ENCODE measurements around the gene MYO5B. TPM values are rescaled to one million over a fixed set of nuclear protein-coding genes. Genes with fewer than 3 reads are reported as not detected.

MYO5B gene
- total RNA-seq, 2 experiments from 2014 or later: 0.18 to 0.23 TPM

GRCh38 chr18:49907346-49907929, 287.5 kb downstream of the MYO5B start:
- intact Hi-C loops (cut with DNase I, micrococcal nuclease): no loop called here
- no peak overlapping the region for H3K27ac Mint-ChIP-seq
- POLR2A ChIA-PET: no interaction called here
- H3K4me1 Mint-ChIP-seq: peaks cover 4% of the 10 kb centered on the region
- CTCF ChIA-PET: interaction anchor here (0.6 kb wide), 1 partner anchor 46 kb away, joined by 3 read pairs; no protein-coding TSS in a partner anchor
- no peaks in the 10 kb centered on the region for H3K9me3 Mint-ChIP-seq (ENCODE audit: low read depth)
- no peaks in the 10 kb centered on the region for H3K36me3 Mint-ChIP-seq (ENCODE audit: low read depth)
- H3K4me3 Mint-ChIP-seq: no peak overlapping the region
- no peak for DNase-seq
- no peak for ATAC-seq
- peaks cover 3% of the 10 kb centered on the region for H3K27me3 Mint-ChIP-seq

GRCh38 chr18:49905771-49906170, 289.2 kb downstream of the MYO5B start:
- no peak overlapping the region for H3K27ac Mint-ChIP-seq
- H3K9me3 Mint-ChIP-seq (ENCODE audit: low read depth): no peaks in the 10 kb centered on the region
- no peak overlapping the region for H3K4me3 Mint-ChIP-seq
- ChIA-PET CTCF (interaction anchor here (0.7 kb wide), 1 partner anchor 77 kb away, joined by 3 read pairs; no protein-coding TSS in a partner anchor), POLR2A (no interaction called here)
- intact Hi-C loops (cut with DNase I, micrococcal nuclease): no loop called here
- DNase-seq (no peak), ATAC-seq (no peak)
- H3K36me3 Mint-ChIP-seq (ENCODE audit: low read depth): no peaks in the 10 kb centered on the region
- H3K27me3 Mint-ChIP-seq: peaks cover 3% of the 10 kb centered on the region
- peaks cover 4% of the 10 kb centered on the region for H3K4me1 Mint-ChIP-seq

DNA sequence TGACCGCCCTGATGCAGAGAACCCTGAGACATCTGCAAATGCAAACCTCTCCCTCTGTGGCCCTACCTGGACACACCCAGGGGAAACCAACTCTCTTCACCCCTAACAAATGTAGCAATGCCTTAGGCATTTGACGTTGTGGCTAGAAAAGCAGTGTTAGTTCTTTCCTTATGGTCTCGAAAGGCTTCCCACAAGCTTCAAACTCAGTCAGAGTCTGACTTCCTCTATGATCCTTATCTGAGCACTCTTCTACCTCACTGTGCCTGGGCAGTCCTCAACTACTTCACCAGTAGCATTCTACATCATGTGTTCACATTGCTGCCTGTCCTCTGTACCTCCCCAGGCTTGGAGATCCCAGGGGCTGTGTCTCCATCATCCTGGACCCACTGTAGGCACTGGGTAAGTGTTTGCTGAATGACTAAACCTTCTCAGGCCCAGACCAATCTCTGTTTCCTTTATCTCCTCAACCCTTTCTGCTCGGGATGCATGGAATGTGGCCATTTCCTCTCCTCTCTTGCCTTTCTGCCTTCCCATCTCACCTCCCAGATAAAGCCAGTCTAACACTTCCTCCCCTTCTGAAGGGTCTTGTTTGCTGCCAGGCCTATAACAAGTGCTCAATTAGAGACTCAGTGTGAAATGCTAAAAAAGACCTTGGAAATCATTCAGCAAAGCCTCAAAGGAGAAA, 289.9 kb downstream of the MYO5B start:
- Mint-ChIP-seq H3K27ac (no peak overlapping the region), H3K27me3 (peaks cover 3% of the 10 kb centered on the region), H3K4me3 (no peak overlapping the region), H3K4me1 (peaks cover 4% of the 10 kb centered on the region), H3K36me3 (ENCODE audit: low read depth) (no peaks in the 10 kb centered on the region), H3K9me3 (ENCODE audit: low read depth) (no peaks in the 10 kb centered on the region)
- no peak for ATAC-seq
- POLR2A ChIA-PET: no interaction called here
- CTCF ChIA-PET: no interaction called here
- DNase-seq: no peak
- intact Hi-C loops (cut with DNase I, micrococcal nuclease): no loop called here

- intact Hi-C loops (cut with DNase I, micrococcal nuclease): no loop called here
- Mint-ChIP-seq H3K9me3 (ENCODE audit: low read depth) (no peaks in the 10 kb centered on the region), H3K36me3 (ENCODE audit: low read depth) (no peaks in the 10 kb centered on the region), H3K4me3 (no peak overlapping the region), H3K27ac (no peak overlapping the region), H3K27me3 (peaks cover 3% of the 10 kb centered on the region), H3K4me1 (peaks cover 4% of the 10 kb centered on the region)
- ChIA-PET CTCF (interaction anchor here (0.9 kb wide), 1 partner anchor 387 kb away, joined by 3 read pairs; no protein-coding TSS in a partner anchor), POLR2A (interaction anchor here (0.6 kb wide), 1 partner anchor 283 kb away, joined by 3 read pairs; no protein-coding TSS in a partner anchor)
- no peak for ATAC-seq
- no peak for DNase-seq
Observed at GRCh38 chr18:49901862-49902340, 293.0 kb downstream of the MYO5B start.

- intact Hi-C loops (cut with DNase I, micrococcal nuclease): no loop called here
Observed at GRCh38 chr18:49899657-49900330, 295.2 kb downstream of the MYO5B start.

DNA sequence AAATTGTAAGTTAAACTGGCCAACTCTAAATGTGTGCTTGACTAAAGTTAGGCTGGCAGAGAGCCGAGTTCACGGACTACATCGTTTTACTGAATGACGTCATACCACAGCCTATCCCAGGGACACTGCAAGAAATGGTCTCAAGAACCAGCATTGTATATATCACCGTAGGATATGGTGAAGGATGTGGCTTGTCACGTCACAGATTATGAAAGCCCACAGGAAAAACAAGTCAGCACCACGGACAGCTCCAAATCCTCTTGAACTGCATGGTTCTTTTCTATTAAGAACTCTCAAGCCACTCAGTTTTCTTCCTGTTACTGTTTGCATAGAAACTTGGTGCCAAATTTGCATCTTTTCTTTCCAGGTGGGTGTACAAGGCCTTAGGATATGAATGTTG, 296.5 kb downstream of the MYO5B start:
- peak; percentile 47 for ATAC-seq
- Mint-ChIP-seq H3K27me3 (peaks cover 3% of the 10 kb centered on the region), H3K9me3 (ENCODE audit: low read depth) (no peaks in the 10 kb centered on the region), H3K27ac (no peak overlapping the region), H3K36me3 (ENCODE audit: low read depth) (no peaks in the 10 kb centered on the region), H3K4me1 (no peaks in the 10 kb centered on the region), H3K4me3 (no peak overlapping the region)
- intact Hi-C loops (cut with DNase I, micrococcal nuclease): no loop called here
- ChIA-PET POLR2A (no interaction called here), CTCF (interaction anchor here (0.7 kb wide), 1 partner anchor 40 kb away, joined by 3 read pairs; no protein-coding TSS in a partner anchor)
- peak; percentile 82 for DNase-seq

More at GRCh38 chr18:49899657-49900330, 295.2 kb downstream of the MYO5B start:
- Mint-ChIP-seq H3K4me3 (no peak overlapping the region), H3K4me1 (no peaks in the 10 kb centered on the region), H3K27ac (no peak overlapping the region), H3K36me3 (ENCODE audit: low read depth) (no peaks in the 10 kb centered on the region), H3K27me3 (peaks cover 3% of the 10 kb centered on the region), H3K9me3 (ENCODE audit: low read depth) (no peaks in the 10 kb centered on the region)
- no peak for DNase-seq
- POLR2A ChIA-PET: no interaction called here
- CTCF ChIA-PET: interaction anchor here (0.6 kb wide), 1 partner anchor 458 kb away, joined by 4 read pairs; no protein-coding TSS in a partner anchor
- no peak for ATAC-seq

DNA sequence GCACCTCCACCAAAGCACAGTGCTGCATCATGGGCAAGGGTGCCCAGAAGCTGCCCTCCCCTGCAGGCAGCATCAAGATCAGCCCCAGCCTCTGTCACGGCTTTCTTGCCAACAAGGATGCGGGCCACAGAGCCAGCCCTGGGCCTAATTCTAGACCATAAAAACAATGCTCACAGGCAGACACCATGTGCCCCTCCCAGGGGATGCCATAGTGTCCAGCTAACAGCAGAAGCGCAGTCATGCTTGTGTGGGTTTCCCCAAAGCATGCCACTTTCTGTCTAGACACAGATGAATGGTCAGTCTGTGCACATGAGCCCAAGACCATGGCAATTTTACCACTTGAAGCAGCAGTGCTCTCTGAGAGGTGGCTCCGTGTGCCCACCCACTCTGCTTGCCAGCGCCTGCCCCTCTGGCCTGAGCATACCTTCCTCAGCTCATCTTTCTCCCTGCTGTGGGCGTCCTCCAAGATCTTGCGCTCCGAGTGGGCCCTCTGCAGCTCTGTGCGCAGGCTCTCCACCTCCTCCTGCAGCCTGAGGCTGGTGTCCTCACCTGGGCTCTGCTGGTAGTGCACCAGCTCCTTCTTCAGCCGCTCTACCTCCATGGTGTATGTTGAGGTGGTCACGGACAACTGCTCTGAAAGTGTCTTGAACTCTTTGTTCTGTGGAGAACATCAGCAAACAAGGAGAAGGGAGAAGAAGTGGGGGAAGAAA, 300.3 kb downstream of the MYO5B start:
- Mint-ChIP-seq H3K27me3 (peaks cover 5% of the 10 kb centered on the region), H3K4me1 (no peaks in the 10 kb centered on the region), H3K4me3 (no peak overlapping the region), H3K27ac (no peak overlapping the region), H3K9me3 (ENCODE audit: low read depth) (no peaks in the 10 kb centered on the region), H3K36me3 (ENCODE audit: low read depth) (no peaks in the 10 kb centered on the region)
- POLR2A ChIA-PET: no interaction called here
- ATAC-seq (no peak), DNase-seq (no peak)
- intact Hi-C loops (cut with DNase I, micrococcal nuclease): no loop called here
- CTCF ChIA-PET: interaction anchor here (0.6 to 1.2 kb wide), 2 partner anchors 33 to 385 kb away, joined by 3 read pairs; no protein-coding TSS in a partner anchor

GRCh38 chr18:49893036-49893435, 301.9 kb downstream of the MYO5B start:
- H3K27ac Mint-ChIP-seq: no peak overlapping the region
- DNase-seq (no peak), ATAC-seq (no peak)
- POLR2A ChIA-PET: no interaction called here
- H3K36me3 Mint-ChIP-seq (ENCODE audit: low read depth): no peaks in the 10 kb centered on the region
- H3K9me3 Mint-ChIP-seq (ENCODE audit: low read depth): no peaks in the 10 kb centered on the region
- peaks cover 5% of the 10 kb centered on the region for H3K27me3 Mint-ChIP-seq
- H3K4me1 Mint-ChIP-seq: no peaks in the 10 kb centered on the region
- intact Hi-C loops (cut with DNase I, micrococcal nuclease): no loop called here
- CTCF ChIA-PET: no interaction called here
- H3K4me3 Mint-ChIP-seq: no peak overlapping the region

- no peaks in the 10 kb centered on the region for H3K36me3 Mint-ChIP-seq (ENCODE audit: low read depth)
Observed at GRCh38 chr18:49892148-49892924, 302.6 kb downstream of the MYO5B start.

DNA sequence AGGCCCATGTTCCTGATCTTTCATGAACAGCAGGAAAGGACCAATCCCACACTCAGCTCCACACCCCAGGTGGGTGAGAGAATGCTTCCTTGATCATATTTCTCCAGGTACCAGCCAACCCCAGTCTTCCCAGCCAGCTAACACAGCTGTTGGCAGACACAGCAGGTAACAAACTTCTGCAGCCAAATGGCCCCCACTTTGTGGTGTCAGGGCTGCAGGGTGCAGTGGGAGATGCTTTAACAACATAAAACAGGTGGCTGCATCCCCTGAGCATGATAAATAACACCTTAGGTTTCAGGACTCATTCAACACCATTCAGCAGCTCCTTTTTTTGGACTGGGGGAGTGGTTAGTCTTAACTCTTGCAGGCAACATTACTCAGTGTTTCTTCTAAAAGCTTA, 304.9 kb downstream of the MYO5B start:
- no peaks in the 10 kb centered on the region for H3K36me3 Mint-ChIP-seq (ENCODE audit: low read depth)
- DNase-seq (no peak), ATAC-seq (no peak)
- ChIA-PET CTCF (interaction anchor here (0.6 to 1.0 kb wide), 2 partner anchors 121 to 153 kb away, joined by 4 read pairs; no protein-coding TSS in a partner anchor), POLR2A (no interaction called here)
- intact Hi-C loops (cut with DNase I, micrococcal nuclease): no loop called here
- H3K27me3 Mint-ChIP-seq: peaks cover 6% of the 10 kb centered on the region
- H3K27ac Mint-ChIP-seq: no peak overlapping the region
- H3K9me3 Mint-ChIP-seq (ENCODE audit: low read depth): no peaks in the 10 kb centered on the region
- no peak overlapping the region for H3K4me3 Mint-ChIP-seq
- no peaks in the 10 kb centered on the region for H3K4me1 Mint-ChIP-seq

More at GRCh38 chr18:49892148-49892924, 302.6 kb downstream of the MYO5B start:
- ATAC-seq (no peak), DNase-seq (no peak)
- ChIA-PET POLR2A (no interaction called here), CTCF (no interaction called here)
- intact Hi-C loops (cut with DNase I, micrococcal nuclease): no loop called here
- Mint-ChIP-seq H3K27ac (no peak overlapping the region), H3K4me1 (no peaks in the 10 kb centered on the region), H3K27me3 (peaks cover 5% of the 10 kb centered on the region), H3K9me3 (ENCODE audit: low read depth) (no peaks in the 10 kb centered on the region), H3K4me3 (no peak overlapping the region)

Data from activated CD4-positive, alpha-beta T cell treated with anti-CD3 and anti-CD28 coated beads for 36 hours (primary cell).